NOMO-1 (cell line): ENCODE data around the gene CSF1R.
A peak's percentile ranks its signal among the peaks of the same experiment; 100 is the strongest.

ENCODE experiments used
- DNase-seq, 2 experiments: peaks; one replicate each; lab custom pipeline; 2025; ENCODE audit not compliant: unreplicated experiment in 2 of 2; lab: John Stamatoyannopoulos, UW

CSF1R gene

DNA sequence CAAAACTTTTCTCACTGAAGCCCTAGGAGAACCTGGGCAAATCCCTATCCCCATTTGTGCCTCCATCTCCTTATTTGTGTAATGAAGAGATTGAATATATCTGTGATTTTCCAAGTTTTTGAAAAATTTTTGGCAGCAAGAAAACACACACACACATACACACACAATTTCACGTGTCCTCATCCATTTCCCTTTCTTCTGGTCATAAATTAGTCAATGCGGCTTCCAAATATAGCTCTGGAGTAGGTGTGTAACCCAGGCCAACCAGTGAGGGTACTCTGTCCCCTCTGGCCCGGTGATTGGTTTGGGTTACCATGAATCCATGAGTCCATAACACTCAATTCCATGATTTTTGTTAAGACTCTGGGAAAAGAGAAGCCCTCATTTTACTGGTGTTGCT, 12.7 kb downstream of the CSF1R start:
- no peak for DNase-seq

- no peak for DNase-seq
Measured at GRCh38 chr5:150073086-150073625, 13.2 kb downstream of the CSF1R start.

GRCh38 chr5:150070821-150071220, 15.5 kb downstream of the CSF1R start:
- no peak for DNase-seq

DNA sequence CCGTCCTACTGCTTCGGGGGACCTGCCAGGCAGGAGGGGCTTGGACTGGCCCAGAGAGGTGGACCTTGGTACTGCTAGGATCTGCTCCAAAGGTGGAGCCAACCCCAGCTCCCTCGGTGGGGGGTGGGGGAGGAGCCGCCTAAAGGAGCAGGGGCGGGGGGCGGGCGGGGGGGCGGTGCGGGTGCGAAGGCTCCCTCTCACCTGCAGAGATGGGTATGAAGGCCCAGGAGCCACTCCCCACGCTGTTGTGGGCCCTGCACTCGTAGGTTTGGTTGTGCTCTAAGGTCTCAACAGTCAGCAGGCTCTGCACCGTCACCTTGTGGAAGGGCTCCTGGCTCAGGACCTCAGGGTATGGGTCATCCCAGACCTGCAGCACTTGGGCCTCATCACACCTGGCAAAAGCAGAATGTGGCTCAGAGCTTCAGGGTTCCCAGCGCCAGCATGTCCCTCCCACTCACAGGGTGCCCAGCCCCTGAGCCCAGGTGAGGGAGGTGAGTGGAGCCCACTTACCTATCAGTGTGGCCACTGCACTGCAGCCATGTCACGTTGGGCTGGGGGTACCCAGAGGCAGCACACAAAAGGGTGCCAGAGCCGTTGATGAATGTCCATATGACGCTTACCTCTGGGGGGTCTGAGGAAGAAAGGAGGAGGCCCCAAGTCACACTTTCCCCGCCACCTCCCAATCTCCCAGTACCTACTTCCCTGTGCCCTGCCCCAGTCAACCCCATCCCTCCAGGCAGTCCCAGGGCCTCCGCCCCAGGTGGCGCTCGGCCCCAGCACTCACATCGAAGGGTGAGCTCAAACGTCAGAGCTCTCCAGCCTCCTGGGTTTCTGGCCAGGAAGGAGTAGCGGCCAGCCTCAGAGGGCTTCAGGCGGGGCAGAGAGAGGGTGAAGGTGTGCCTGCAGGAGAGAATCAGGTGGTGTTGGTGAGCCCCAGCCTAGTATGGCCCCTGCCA, 16.4 kb downstream of the CSF1R start:
- no peak for DNase-seq

DNA sequence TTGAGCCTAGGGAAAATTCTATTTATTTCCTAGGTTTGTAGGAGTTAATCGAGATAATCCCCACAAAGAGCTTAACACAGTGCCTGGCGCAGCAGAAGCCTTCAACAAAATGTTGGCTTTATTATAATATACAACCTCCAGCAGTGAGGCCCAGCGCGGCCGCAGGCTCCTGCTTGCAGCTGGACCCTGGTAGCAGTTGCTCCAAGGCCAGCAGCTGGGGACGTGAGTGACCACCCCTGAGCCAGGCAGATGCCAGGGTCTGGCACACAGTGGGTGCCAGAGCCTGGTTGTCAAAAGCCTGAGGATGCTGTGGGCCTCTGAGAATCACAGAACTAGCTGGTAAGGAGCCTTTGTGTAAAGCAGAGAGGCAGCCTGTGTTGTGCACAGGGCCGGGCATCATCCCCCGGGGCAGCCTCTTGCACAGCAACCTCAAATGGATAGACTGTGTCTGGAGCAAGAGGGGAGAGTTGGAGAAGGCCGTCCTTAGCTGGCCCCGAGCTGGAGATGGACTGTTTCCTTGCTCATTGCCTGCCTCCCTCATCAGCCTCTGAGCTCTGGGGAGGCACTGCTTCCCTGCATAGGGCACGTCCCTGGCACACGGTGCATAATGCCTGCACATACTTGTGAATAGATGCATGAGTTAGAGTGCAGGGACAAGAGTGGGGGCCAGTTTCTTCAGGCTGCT, 17.3 kb downstream of the CSF1R start:
- no peak for DNase-seq

DNA sequence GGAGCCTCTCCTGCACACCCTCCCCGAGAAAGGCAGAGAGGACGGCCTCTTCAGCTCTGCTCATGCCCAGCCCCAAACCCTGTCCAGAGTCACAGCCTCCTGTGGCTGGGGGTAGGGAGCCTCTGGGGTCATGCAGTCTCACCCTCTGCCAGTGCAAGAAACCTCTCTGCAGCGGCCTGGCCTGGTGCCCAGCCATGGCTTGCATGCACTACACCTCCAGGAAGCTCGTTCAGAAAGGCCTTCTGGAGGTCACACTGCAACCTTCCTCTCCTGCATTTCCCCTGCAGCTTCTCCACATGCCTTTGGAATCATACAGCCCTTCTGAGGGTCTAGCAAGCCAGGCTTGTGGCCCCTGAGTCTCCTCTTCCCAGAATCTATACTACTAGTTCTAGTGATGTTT, 17.9 kb downstream of the CSF1R start:
- DNase-seq, result no peak

DNA sequence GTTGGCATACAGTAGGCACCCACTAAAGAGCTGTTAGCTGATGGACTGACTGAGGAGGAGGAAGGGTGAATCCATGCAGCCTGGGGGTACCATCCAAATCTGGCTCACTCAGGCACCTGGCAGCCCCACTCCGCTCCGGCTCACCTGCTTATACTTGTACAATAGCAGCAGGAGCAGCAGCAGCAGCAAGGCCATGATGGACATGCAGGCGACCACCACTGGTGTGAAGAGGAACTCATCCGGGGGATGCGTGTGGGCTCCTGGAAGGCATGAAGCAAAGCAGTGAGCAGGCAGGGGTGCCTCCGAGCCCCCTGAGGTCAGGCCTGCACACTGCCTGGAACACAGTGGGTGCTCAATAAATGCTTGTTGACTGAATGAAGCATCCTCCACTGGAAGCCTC, 18.3 kb downstream of the CSF1R start:
- no peak for DNase-seq

DNA sequence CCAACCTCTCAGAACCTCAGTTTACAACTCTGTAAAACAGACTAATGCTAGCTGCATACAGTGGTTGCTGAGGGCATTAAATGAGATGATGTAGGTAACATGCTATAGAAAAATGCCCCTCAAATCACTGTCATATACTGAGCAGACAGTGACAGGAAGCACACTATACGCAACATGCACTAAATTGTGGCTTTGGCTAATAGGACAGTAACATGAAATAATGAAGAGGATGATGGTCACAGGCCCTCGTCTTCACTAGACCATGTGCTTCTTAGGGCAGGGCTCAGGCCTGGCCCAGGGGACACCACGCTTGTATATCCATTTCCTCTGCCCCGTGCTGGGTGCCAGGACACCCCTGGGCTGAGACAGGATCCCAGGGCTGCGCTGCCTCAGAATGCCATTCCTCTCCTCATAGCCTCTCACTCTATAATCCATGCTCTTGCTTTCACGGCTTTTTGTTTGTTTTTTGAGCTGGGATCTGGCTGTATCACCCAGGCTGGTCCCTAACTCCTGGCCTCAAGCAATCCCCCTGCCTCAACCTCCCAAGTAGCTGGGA, 18.9 kb downstream of the CSF1R start:
- DNase-seq, result peak in 1 of 2 experiments; percentile 46

- peak; percentile 52 to 70 for DNase-seq
Measured at GRCh38 chr5:150066901-150067396, 19.4 kb downstream of the CSF1R start.

DNA sequence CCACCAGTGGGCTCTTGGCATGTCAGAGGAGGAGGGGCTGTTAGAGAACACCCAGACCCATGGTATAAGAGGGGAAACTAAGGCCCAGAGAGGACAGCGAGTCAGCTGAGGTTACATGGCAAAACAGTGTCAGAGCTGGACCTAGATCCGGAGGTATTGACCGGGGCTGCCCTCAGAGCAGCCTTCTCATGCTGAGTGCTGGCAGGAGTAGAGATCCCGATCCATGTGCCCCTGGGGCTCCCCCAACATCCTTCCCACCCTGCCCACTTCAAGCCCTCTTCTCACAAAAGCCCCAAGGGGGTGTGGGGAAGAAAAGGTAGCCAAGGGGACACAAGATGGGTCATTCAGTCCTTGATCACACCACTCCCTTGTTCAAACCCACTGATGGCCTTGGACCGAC, 19.9 kb downstream of the CSF1R start:
- DNase-seq, result no peak

DNA sequence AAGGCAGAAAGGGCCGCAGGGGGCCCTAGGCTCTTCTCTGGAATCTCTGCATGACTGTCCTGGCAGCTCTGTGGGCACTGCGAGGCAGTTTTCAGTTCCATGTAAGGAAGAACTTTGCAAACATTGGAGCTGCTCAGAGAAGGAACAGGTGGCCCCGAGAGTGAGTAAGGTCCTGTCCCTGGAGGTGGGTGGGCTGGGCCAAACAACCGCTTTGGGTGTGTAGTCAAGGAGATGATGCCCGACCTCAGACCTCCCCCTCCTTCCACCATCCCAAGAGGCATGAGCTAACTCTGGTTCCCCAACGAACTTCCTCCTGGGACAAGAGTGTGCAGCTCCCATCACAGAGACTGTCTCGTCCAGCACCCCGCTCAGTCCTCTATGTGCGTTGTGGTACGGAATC, 20.5 kb downstream of the CSF1R start:
- DNase-seq, result no peak

DNA sequence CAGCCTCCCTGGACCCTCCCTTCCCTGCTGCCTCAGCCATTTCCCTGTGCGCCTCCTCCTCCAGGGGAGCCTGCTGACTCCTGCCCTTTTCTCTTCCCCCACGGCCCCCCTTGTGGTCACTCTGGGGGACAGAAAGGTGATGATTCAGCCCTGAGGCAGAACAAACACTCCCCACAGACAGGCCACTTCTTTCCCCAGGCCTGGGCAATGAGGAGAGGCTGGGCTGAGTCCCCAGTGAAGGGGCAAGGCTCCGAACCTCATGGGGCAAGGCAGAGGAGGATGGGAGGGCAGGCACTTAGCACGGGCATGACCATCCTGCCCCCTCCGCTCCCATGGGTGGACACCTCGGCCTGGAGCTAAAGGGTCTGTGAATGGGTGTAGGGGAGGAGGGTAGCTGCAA, 21.0 kb downstream of the CSF1R start:
- DNase-seq, result no peak

- DNase-seq, result no peak
Measured at GRCh38 chr5:150064681-150065220, 21.6 kb downstream of the CSF1R start.

- no peak for DNase-seq
Measured at GRCh38 chr5:150063638-150064037, 22.7 kb downstream of the CSF1R start.

GRCh38 chr5:150062216-150062922, 24.0 kb downstream of the CSF1R start:
- DNase-seq, result peak in 1 of 2 experiments; percentile 16

DNA sequence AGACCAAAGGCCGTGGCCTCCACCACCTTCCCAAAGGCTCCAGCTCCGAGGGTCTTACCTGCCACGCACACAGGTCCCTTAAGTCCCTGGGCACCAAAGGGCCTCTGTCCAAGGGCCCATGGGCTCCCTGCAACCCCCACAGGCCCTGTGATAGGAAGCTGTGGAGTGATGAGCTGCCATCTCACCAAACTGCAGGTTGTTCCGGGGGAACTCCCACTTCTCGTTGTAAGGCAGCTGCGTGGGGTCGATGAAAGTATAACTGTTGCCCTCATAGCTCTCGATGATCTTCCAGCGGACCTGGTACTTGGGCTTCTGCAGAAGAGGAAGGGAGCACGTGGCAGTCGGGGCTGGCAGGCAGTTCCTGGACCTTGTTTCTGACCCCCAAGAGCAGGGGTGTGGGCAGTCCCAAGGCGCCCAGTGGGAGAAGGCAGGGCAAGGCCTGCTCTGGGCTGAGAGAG, 24.8 kb downstream of the CSF1R start:
- DNase-seq, result no peak

- no peak for DNase-seq
Measured at GRCh38 chr5:150060471-150060870, 25.9 kb downstream of the CSF1R start.

- no peak for DNase-seq
Measured at GRCh38 chr5:150059623-150060022, 26.7 kb downstream of the CSF1R start.

GRCh38 chr5:150058480-150059126, 27.8 kb downstream of the CSF1R start:
- DNase-seq, result peak; percentile 71 to 84

GRCh38 chr5:150057996-150058395, 28.4 kb downstream of the CSF1R start:
- DNase-seq, result no peak
